ENCODE data around the gene SAMD4A.

The SAMD4A gene

GRCh38 chr14:54566410-54567223, at the start of gene SAMD4A:
TSS of gene SAMD4A (plus strand) at chr14:54567128. CDS start at chr14:54567917, 789 bp downstream.
- H3K4me3 Mint-ChIP-seq, result peak within 1 kb of the TSS; percentile 90
- peak; percentile 74 for DNase-seq
- H3K27me3 Mint-ChIP-seq, result peaks cover 18% of the 10 kb centered on the region
- peaks cover 16% of the 10 kb centered on the region for H3K36me3 Mint-ChIP-seq (ENCODE audit: low read depth)
- no peaks in the 10 kb centered on the region for H3K9me3 Mint-ChIP-seq
- H3K27ac Mint-ChIP-seq, result peak within 1 kb of the TSS; percentile 90
- H3K4me1 Mint-ChIP-seq (ENCODE audit: low read depth), result peaks cover 37% of the 10 kb centered on the region

- no peak for DNase-seq
- no peaks in the 10 kb centered on the region for H3K27me3 Mint-ChIP-seq
- no peak overlapping the region for H3K4me3 Mint-ChIP-seq
- no peaks in the 10 kb centered on the region for H3K4me1 Mint-ChIP-seq (ENCODE audit: low read depth)
- H3K27ac Mint-ChIP-seq, result no peak overlapping the region
- no peaks in the 10 kb centered on the region for H3K9me3 Mint-ChIP-seq
- H3K36me3 Mint-ChIP-seq (ENCODE audit: low read depth), result peaks cover 59% of the 10 kb centered on the region
Observed at GRCh38 chr14:54524410-54524809, 42.5 kb upstream of the SAMD4A start.

- H3K36me3 Mint-ChIP-seq (ENCODE audit: low read depth), result peaks cover 49% of the 10 kb centered on the region
- H3K4me3 Mint-ChIP-seq, result no peak overlapping the region
- no peak for DNase-seq
- H3K4me1 Mint-ChIP-seq (ENCODE audit: low read depth), result peaks cover 2% of the 10 kb centered on the region
- no peaks in the 10 kb centered on the region for H3K9me3 Mint-ChIP-seq
- H3K27me3 Mint-ChIP-seq, result no peaks in the 10 kb centered on the region
- H3K27ac Mint-ChIP-seq, result no peak overlapping the region
Observed at GRCh38 chr14:54528973-54529372, 38.0 kb upstream of the SAMD4A start.

- no peaks in the 10 kb centered on the region for H3K9me3 Mint-ChIP-seq
- H3K27me3 Mint-ChIP-seq, result no peaks in the 10 kb centered on the region
- DNase-seq, result no peak
- H3K27ac Mint-ChIP-seq, result no peak overlapping the region
- H3K36me3 Mint-ChIP-seq (ENCODE audit: low read depth), result peaks cover 40% of the 10 kb centered on the region
- H3K4me3 Mint-ChIP-seq, result no peak overlapping the region
- peaks cover 2% of the 10 kb centered on the region for H3K4me1 Mint-ChIP-seq (ENCODE audit: low read depth)
Observed at GRCh38 chr14:54529811-54530210, 37.1 kb upstream of the SAMD4A start.

- no peak overlapping the region for H3K4me3 Mint-ChIP-seq
Observed at GRCh38 chr14:54532111-54533012, 34.6 kb upstream of the SAMD4A start.

GRCh38 chr14:54533100-54533499, 33.8 kb upstream of the SAMD4A start:
- no peak overlapping the region for H3K4me3 Mint-ChIP-seq
- no peaks in the 10 kb centered on the region for H3K27me3 Mint-ChIP-seq
- DNase-seq, result no peak
- H3K9me3 Mint-ChIP-seq, result no peaks in the 10 kb centered on the region
- peaks cover 2% of the 10 kb centered on the region for H3K4me1 Mint-ChIP-seq (ENCODE audit: low read depth)
- peaks cover 24% of the 10 kb centered on the region for H3K36me3 Mint-ChIP-seq (ENCODE audit: low read depth)
- H3K27ac Mint-ChIP-seq, result no peak overlapping the region

More at GRCh38 chr14:54532111-54533012, 34.6 kb upstream of the SAMD4A start:
- Mint-ChIP-seq H3K4me1 (ENCODE audit: low read depth) (peaks cover 2% of the 10 kb centered on the region), H3K36me3 (ENCODE audit: low read depth) (peaks cover 27% of the 10 kb centered on the region), H3K9me3 (no peaks in the 10 kb centered on the region), H3K27ac (no peak overlapping the region), H3K27me3 (no peaks in the 10 kb centered on the region)
- DNase-seq, result no peak

GRCh38 chr14:54535126-54535525, 31.8 kb upstream of the SAMD4A start:
- peaks cover 24% of the 10 kb centered on the region for H3K36me3 Mint-ChIP-seq (ENCODE audit: low read depth)

GRCh38 chr14:54535646-54536045, 31.3 kb upstream of the SAMD4A start:
- peaks cover 2% of the 10 kb centered on the region for H3K4me1 Mint-ChIP-seq (ENCODE audit: low read depth)
- no peaks in the 10 kb centered on the region for H3K27me3 Mint-ChIP-seq
- H3K36me3 Mint-ChIP-seq (ENCODE audit: low read depth), result peaks cover 28% of the 10 kb centered on the region
- H3K27ac Mint-ChIP-seq, result no peak overlapping the region
- no peak overlapping the region for H3K4me3 Mint-ChIP-seq
- DNase-seq, result no peak
- H3K9me3 Mint-ChIP-seq, result no peaks in the 10 kb centered on the region

More at GRCh38 chr14:54535126-54535525, 31.8 kb upstream of the SAMD4A start:
- Mint-ChIP-seq H3K4me1 (ENCODE audit: low read depth) (peaks cover 2% of the 10 kb centered on the region), H3K27me3 (no peaks in the 10 kb centered on the region), H3K9me3 (no peaks in the 10 kb centered on the region), H3K27ac (no peak overlapping the region), H3K4me3 (no peak overlapping the region)
- no peak for DNase-seq

- H3K36me3 Mint-ChIP-seq (ENCODE audit: low read depth), result peaks cover 21% of the 10 kb centered on the region
- no peaks in the 10 kb centered on the region for H3K4me1 Mint-ChIP-seq (ENCODE audit: low read depth)
- no peak overlapping the region for H3K27ac Mint-ChIP-seq
- no peaks in the 10 kb centered on the region for H3K9me3 Mint-ChIP-seq
- no peaks in the 10 kb centered on the region for H3K27me3 Mint-ChIP-seq
- DNase-seq, result no peak
- H3K4me3 Mint-ChIP-seq, result no peak overlapping the region
Observed at GRCh38 chr14:54537651-54538050, 29.3 kb upstream of the SAMD4A start.

GRCh38 chr14:54538055-54538454, 28.9 kb upstream of the SAMD4A start:
- no peaks in the 10 kb centered on the region for H3K4me1 Mint-ChIP-seq (ENCODE audit: low read depth)
- no peaks in the 10 kb centered on the region for H3K9me3 Mint-ChIP-seq
- H3K4me3 Mint-ChIP-seq, result no peak overlapping the region
- DNase-seq, result no peak
- H3K36me3 Mint-ChIP-seq (ENCODE audit: low read depth), result peaks cover 21% of the 10 kb centered on the region
- no peak overlapping the region for H3K27ac Mint-ChIP-seq
- no peaks in the 10 kb centered on the region for H3K27me3 Mint-ChIP-seq

- DNase-seq, result no peak
- H3K27ac Mint-ChIP-seq, result no peak overlapping the region
- H3K4me1 Mint-ChIP-seq (ENCODE audit: low read depth), result no peaks in the 10 kb centered on the region
- no peaks in the 10 kb centered on the region for H3K9me3 Mint-ChIP-seq
- H3K4me3 Mint-ChIP-seq, result no peak overlapping the region
- no peaks in the 10 kb centered on the region for H3K36me3 Mint-ChIP-seq (ENCODE audit: low read depth)
- H3K27me3 Mint-ChIP-seq, result no peaks in the 10 kb centered on the region
Observed at GRCh38 chr14:54547583-54547982, 19.3 kb upstream of the SAMD4A start.

GRCh38 chr14:54548491-54548890, 18.4 kb upstream of the SAMD4A start:
- no peak overlapping the region for H3K27ac Mint-ChIP-seq
- no peaks in the 10 kb centered on the region for H3K36me3 Mint-ChIP-seq (ENCODE audit: low read depth)
- H3K4me3 Mint-ChIP-seq, result no peak overlapping the region
- H3K9me3 Mint-ChIP-seq, result no peaks in the 10 kb centered on the region
- no peaks in the 10 kb centered on the region for H3K4me1 Mint-ChIP-seq (ENCODE audit: low read depth)
- no peak for DNase-seq
- no peaks in the 10 kb centered on the region for H3K27me3 Mint-ChIP-seq

- DNase-seq, result no peak
- Mint-ChIP-seq H3K27ac (no peak overlapping the region), H3K4me3 (no peak overlapping the region), H3K9me3 (no peaks in the 10 kb centered on the region), H3K4me1 (ENCODE audit: low read depth) (no peaks in the 10 kb centered on the region), H3K36me3 (ENCODE audit: low read depth) (no peaks in the 10 kb centered on the region), H3K27me3 (no peaks in the 10 kb centered on the region)
Observed at GRCh38 chr14:54549862-54550261, 17.1 kb upstream of the SAMD4A start.

GRCh38 chr14:54550514-54550913, 16.4 kb upstream of the SAMD4A start:
- Mint-ChIP-seq H3K36me3 (ENCODE audit: low read depth) (no peaks in the 10 kb centered on the region), H3K9me3 (no peaks in the 10 kb centered on the region), H3K4me1 (ENCODE audit: low read depth) (no peaks in the 10 kb centered on the region), H3K27me3 (no peaks in the 10 kb centered on the region), H3K27ac (no peak overlapping the region), H3K4me3 (no peak overlapping the region)
- DNase-seq, result no peak

- Mint-ChIP-seq H3K27ac (no peak overlapping the region), H3K4me1 (ENCODE audit: low read depth) (no peaks in the 10 kb centered on the region), H3K4me3 (no peak overlapping the region), H3K36me3 (ENCODE audit: low read depth) (no peaks in the 10 kb centered on the region), H3K27me3 (no peaks in the 10 kb centered on the region), H3K9me3 (no peaks in the 10 kb centered on the region)
- DNase-seq, result no peak
Observed at GRCh38 chr14:54554401-54554800, 12.5 kb upstream of the SAMD4A start.

Data from activated T-cell treated with anti-CD3 and anti-CD28 coated beads, Interleukin-2, amount 50 U/mL, for 24 hours (primary cell).